ENCODE results near the gene PDE9A. TPM values are rescaled to one million over a fixed set of nuclear protein-coding genes. Genes with fewer than 3 reads are reported as not detected.

The PDE9A gene
- total RNA-seq, 1 donor from 2014 or later = 17.5 TPM

- intact Hi-C loops (cut with micrococcal nuclease) = loop anchor here (2.0 kb wide), 2 partner anchors 30 to 54 kb away; no protein-coding TSS in a partner anchor
- Mint-ChIP-seq H3K36me3 (ENCODE audit: low read depth) (no peaks in the 10 kb centered on the region), H3K9me3 (no peaks in the 10 kb centered on the region), H3K27ac (peak overlapping the region; percentile 100), H3K4me3 (ENCODE audit: low read depth) (peak overlapping the region; percentile 84), H3K4me1 (ENCODE audit: low read depth) (peaks cover 47% of the 10 kb centered on the region), H3K27me3 (ENCODE audit: low read depth) (no peaks in the 10 kb centered on the region)
- no peak for DNase-seq (ENCODE audit: low spot score)
Measured at GRCh38 chr21:42685036-42685435, 31.6 kb downstream of the PDE9A start.

- H3K4me3 Mint-ChIP-seq (ENCODE audit: low read depth) = no peak overlapping the region
Measured at GRCh38 chr21:42685954-42686500, 32.6 kb downstream of the PDE9A start.

GRCh38 chr21:42687796-42688195 lies 34.4 kb downstream of the PDE9A start:
- DNase-seq (ENCODE audit: low spot score) = no peak
- H3K9me3 Mint-ChIP-seq = no peaks in the 10 kb centered on the region
- no peak overlapping the region for H3K27ac Mint-ChIP-seq
- no peaks in the 10 kb centered on the region for H3K27me3 Mint-ChIP-seq (ENCODE audit: low read depth)
- intact Hi-C loops (cut with micrococcal nuclease) = no loop called here
- no peaks in the 10 kb centered on the region for H3K36me3 Mint-ChIP-seq (ENCODE audit: low read depth)
- no peak overlapping the region for H3K4me3 Mint-ChIP-seq (ENCODE audit: low read depth)
- H3K4me1 Mint-ChIP-seq (ENCODE audit: low read depth) = peaks cover 24% of the 10 kb centered on the region

More at GRCh38 chr21:42685954-42686500, 32.6 kb downstream of the PDE9A start:
- DNase-seq (ENCODE audit: low spot score) = no peak
- peaks cover 42% of the 10 kb centered on the region for H3K4me1 Mint-ChIP-seq (ENCODE audit: low read depth)
- no peaks in the 10 kb centered on the region for H3K9me3 Mint-ChIP-seq
- H3K27ac Mint-ChIP-seq = peak overlapping the region; percentile 100
- H3K27me3 Mint-ChIP-seq (ENCODE audit: low read depth) = no peaks in the 10 kb centered on the region
- no peaks in the 10 kb centered on the region for H3K36me3 Mint-ChIP-seq (ENCODE audit: low read depth)
- intact Hi-C loops (cut with micrococcal nuclease) = loop anchor here (2.0 kb wide), 2 partner anchors 31 to 53 kb away; no protein-coding TSS in a partner anchor

- intact Hi-C loops (cut with micrococcal nuclease) = no loop called here
- no peaks in the 10 kb centered on the region for H3K27me3 Mint-ChIP-seq (ENCODE audit: low read depth)
Measured at GRCh38 chr21:42688226-42688840, 34.9 kb downstream of the PDE9A start.

GRCh38 chr21:42688841-42689371 lies 35.5 kb downstream of the PDE9A start:
- Mint-ChIP-seq H3K36me3 (ENCODE audit: low read depth) (no peaks in the 10 kb centered on the region), H3K4me1 (ENCODE audit: low read depth) (peaks cover 13% of the 10 kb centered on the region), H3K4me3 (ENCODE audit: low read depth) (no peak overlapping the region), H3K27ac (no peak overlapping the region), H3K9me3 (no peaks in the 10 kb centered on the region), H3K27me3 (ENCODE audit: low read depth) (no peaks in the 10 kb centered on the region)
- DNase-seq (ENCODE audit: low spot score) = no peak
- intact Hi-C loops (cut with micrococcal nuclease) = no loop called here

More at GRCh38 chr21:42688226-42688840, 34.9 kb downstream of the PDE9A start:
- H3K36me3 Mint-ChIP-seq (ENCODE audit: low read depth) = no peaks in the 10 kb centered on the region
- no peak overlapping the region for H3K27ac Mint-ChIP-seq
- H3K4me1 Mint-ChIP-seq (ENCODE audit: low read depth) = peaks cover 19% of the 10 kb centered on the region
- no peak overlapping the region for H3K4me3 Mint-ChIP-seq (ENCODE audit: low read depth)
- no peak for DNase-seq (ENCODE audit: low spot score)
- no peaks in the 10 kb centered on the region for H3K9me3 Mint-ChIP-seq

GRCh38 chr21:42690586-42690985 lies 37.2 kb downstream of the PDE9A start:
- H3K36me3 Mint-ChIP-seq (ENCODE audit: low read depth) = peaks cover 2% of the 10 kb centered on the region
- intact Hi-C loops (cut with micrococcal nuclease) = no loop called here
- DNase-seq (ENCODE audit: low spot score) = no peak
- H3K4me3 Mint-ChIP-seq (ENCODE audit: low read depth) = no peak overlapping the region
- H3K27ac Mint-ChIP-seq = no peak overlapping the region
- H3K4me1 Mint-ChIP-seq (ENCODE audit: low read depth) = peaks cover 3% of the 10 kb centered on the region
- no peaks in the 10 kb centered on the region for H3K9me3 Mint-ChIP-seq
- H3K27me3 Mint-ChIP-seq (ENCODE audit: low read depth) = no peaks in the 10 kb centered on the region

GRCh38 chr21:42691901-42692559 lies 38.6 kb downstream of the PDE9A start:
- no peaks in the 10 kb centered on the region for H3K4me1 Mint-ChIP-seq (ENCODE audit: low read depth)
- intact Hi-C loops (cut with micrococcal nuclease) = no loop called here
- no peak for DNase-seq (ENCODE audit: low spot score)
- no peak overlapping the region for H3K4me3 Mint-ChIP-seq (ENCODE audit: low read depth)
- H3K9me3 Mint-ChIP-seq = no peaks in the 10 kb centered on the region
- H3K36me3 Mint-ChIP-seq (ENCODE audit: low read depth) = peaks cover 2% of the 10 kb centered on the region
- no peak overlapping the region for H3K27ac Mint-ChIP-seq
- H3K27me3 Mint-ChIP-seq (ENCODE audit: low read depth) = no peaks in the 10 kb centered on the region

GRCh38 chr21:42692688-42693087 lies 39.3 kb downstream of the PDE9A start:
- DNase-seq (ENCODE audit: low spot score) = no peak
- intact Hi-C loops (cut with micrococcal nuclease) = no loop called here
- no peak overlapping the region for H3K27ac Mint-ChIP-seq
- H3K27me3 Mint-ChIP-seq (ENCODE audit: low read depth) = no peaks in the 10 kb centered on the region
- H3K36me3 Mint-ChIP-seq (ENCODE audit: low read depth) = peaks cover 2% of the 10 kb centered on the region
- no peaks in the 10 kb centered on the region for H3K9me3 Mint-ChIP-seq
- no peak overlapping the region for H3K4me3 Mint-ChIP-seq (ENCODE audit: low read depth)
- no peaks in the 10 kb centered on the region for H3K4me1 Mint-ChIP-seq (ENCODE audit: low read depth)

GRCh38 chr21:42694751-42695696 lies 41.6 kb downstream of the PDE9A start:
- intact Hi-C loops (cut with micrococcal nuclease) = no loop called here
- Mint-ChIP-seq H3K27ac (no peak overlapping the region), H3K9me3 (no peaks in the 10 kb centered on the region), H3K36me3 (ENCODE audit: low read depth) (peaks cover 2% of the 10 kb centered on the region), H3K4me1 (ENCODE audit: low read depth) (no peaks in the 10 kb centered on the region), H3K4me3 (ENCODE audit: low read depth) (no peak overlapping the region), H3K27me3 (ENCODE audit: low read depth) (no peaks in the 10 kb centered on the region)
- DNase-seq (ENCODE audit: low spot score) = no peak

GRCh38 chr21:42695697-42696380 lies 42.4 kb downstream of the PDE9A start:
- Mint-ChIP-seq H3K36me3 (ENCODE audit: low read depth) (peaks cover 2% of the 10 kb centered on the region), H3K27me3 (ENCODE audit: low read depth) (no peaks in the 10 kb centered on the region), H3K27ac (no peak overlapping the region), H3K4me1 (ENCODE audit: low read depth) (no peaks in the 10 kb centered on the region), H3K9me3 (no peaks in the 10 kb centered on the region), H3K4me3 (ENCODE audit: low read depth) (no peak overlapping the region)
- DNase-seq (ENCODE audit: low spot score) = no peak
- intact Hi-C loops (cut with micrococcal nuclease) = no loop called here

GRCh38 chr21:42696501-42697040 lies 43.1 kb downstream of the PDE9A start:
- no peaks in the 10 kb centered on the region for H3K27me3 Mint-ChIP-seq (ENCODE audit: low read depth)

GRCh38 chr21:42698733-42699132 lies 45.3 kb downstream of the PDE9A start:
- DNase-seq (ENCODE audit: low spot score) = no peak
- H3K4me3 Mint-ChIP-seq (ENCODE audit: low read depth) = no peak overlapping the region
- H3K36me3 Mint-ChIP-seq (ENCODE audit: low read depth) = peaks cover 7% of the 10 kb centered on the region
- intact Hi-C loops (cut with micrococcal nuclease) = no loop called here
- no peak overlapping the region for H3K27ac Mint-ChIP-seq
- no peaks in the 10 kb centered on the region for H3K27me3 Mint-ChIP-seq (ENCODE audit: low read depth)
- no peaks in the 10 kb centered on the region for H3K4me1 Mint-ChIP-seq (ENCODE audit: low read depth)
- H3K9me3 Mint-ChIP-seq = no peaks in the 10 kb centered on the region

More at GRCh38 chr21:42696501-42697040, 43.1 kb downstream of the PDE9A start:
- intact Hi-C loops (cut with micrococcal nuclease) = no loop called here
- DNase-seq (ENCODE audit: low spot score) = no peak
- no peak overlapping the region for H3K27ac Mint-ChIP-seq
- peaks cover 2% of the 10 kb centered on the region for H3K36me3 Mint-ChIP-seq (ENCODE audit: low read depth)
- no peaks in the 10 kb centered on the region for H3K9me3 Mint-ChIP-seq
- H3K4me1 Mint-ChIP-seq (ENCODE audit: low read depth) = no peaks in the 10 kb centered on the region
- no peak overlapping the region for H3K4me3 Mint-ChIP-seq (ENCODE audit: low read depth)
